Naive thymus-derived CD4-positive, alpha-beta T cell (primary cell): ENCODE data around the gene STYXL1. TPM values are rescaled to one million over a fixed set of nuclear protein-coding genes. Genes with fewer than 3 reads are reported as not detected.
A peak's percentile ranks its signal among the peaks of the same experiment; 100 is the strongest.

Source experiments
- ATAC-seq: fragments of 150-1000 bp; cut with Tn5 transposase; 2 replicates; pipeline ENCODE4 v1.10.0; 2021; ENCODE audit warnings: mild to moderate bottlenecking, moderate library complexity
- CTCF ChIA-PET: fragments of 350-600 bp; sonication (Branson Sonifier 250); formaldehyde crosslinking; loops from one replicate; lab custom pipeline; 2021; ENCODE audit warnings: antibody characterized with exemption; lab: Charles Lee
- POLR2A ChIA-PET: fragments of 350-600 bp; sonication (Branson Sonifier 250); formaldehyde crosslinking; loops from one replicate; lab custom pipeline; 2021; ENCODE audit warnings: antibody characterized with exemption, inconsistent platforms; lab: Charles Lee
- DNase-seq, 9 donors: peaks; one replicate each; pipeline versions ENCODE4 v3.0.0 to v3.0.0-alpha.2; 2020 to 2022; ENCODE audit warnings: mixed read lengths in 1 of 9
- H3K27ac ChIP-seq: one replicate; pipeline ENCODE4 v1.7.0; 2013; ENCODE audit warnings: mild to moderate bottlenecking, low read depth, low read length, moderate library complexity
- H3K27me3 ChIP-seq, 2 donors: one replicate each; pipeline ENCODE4 v1.7.0; 2013; ENCODE audit warnings: low read length in 2 of 2, mild to moderate bottlenecking in 2 of 2, moderate library complexity in 2 of 2; ENCODE audit not compliant: control insufficient read depth in 2 of 2, insufficient read depth in 2 of 2
- H3K36me3 ChIP-seq, 3 experiments: 1 replicate in 2 of 3; 2 replicates in 1 of 3; pipeline ENCODE4 v1.7.0; 2013; ENCODE audit warnings: low read length in 3 of 3, mild to moderate bottlenecking in 3 of 3, moderate library complexity in 1 of 3; ENCODE audit not compliant: insufficient read depth in 3 of 3, control insufficient read depth in 2 of 3
- H3K4me1 ChIP-seq, 2 donors: one replicate each; pipeline ENCODE4 v1.7.0; 2013; ENCODE audit warnings: low read length in 2 of 2, mild to moderate bottlenecking in 2 of 2, moderate library complexity in 1 of 2; ENCODE audit not compliant: control insufficient read depth in 2 of 2, insufficient read depth in 2 of 2
- H3K4me3 ChIP-seq: 2 replicates; pipeline ENCODE4 v1.7.0; 2013; ENCODE audit warnings: mild to moderate bottlenecking, low read length
- H3K9me3 ChIP-seq, 3 experiments: 1 replicate in 2 of 3; 2 replicates in 1 of 3; pipeline ENCODE4 v1.7.0; 2013; ENCODE audit warnings: low read length in 3 of 3; ENCODE audit not compliant: control insufficient read depth in 2 of 3
- H3K27ac Mint-ChIP-seq, 9 donors: one replicate each; pipeline ENCODE4 v1.8.0; 2020 to 2022; ENCODE audit warnings: mixed read lengths in 9 of 9, mild to moderate bottlenecking in 8 of 9, moderate library complexity in 5 of 9, inconsistent platforms in 2 of 9
- H3K27me3 Mint-ChIP-seq, 5 donors: one replicate each; pipeline ENCODE4 v1.8.0; 2021 to 2022; ENCODE audit warnings: mixed read lengths in 5 of 5, mild to moderate bottlenecking in 1 of 5
- H3K36me3 Mint-ChIP-seq, 5 donors: one replicate each; pipeline ENCODE4 v1.8.0; 2020 to 2022; ENCODE audit warnings: mixed read lengths in 5 of 5, mild to moderate bottlenecking in 3 of 5, inconsistent platforms in 1 of 5
- H3K4me1 Mint-ChIP-seq, 7 donors: one replicate each; pipeline ENCODE4 v1.8.0; 2020 to 2022; ENCODE audit warnings: mixed read lengths in 7 of 7, mild to moderate bottlenecking in 3 of 7, inconsistent platforms in 1 of 7
- H3K4me3 Mint-ChIP-seq, 10 donors: one replicate each; pipeline ENCODE4 v1.8.0; 2020 to 2022; ENCODE audit warnings: mild to moderate bottlenecking in 10 of 10, mixed read lengths in 10 of 10, moderate library complexity in 6 of 10, inconsistent platforms in 2 of 10
- H3K9me3 Mint-ChIP-seq, 11 donors: one replicate each; pipeline ENCODE4 v1.8.0; 2020 to 2022; ENCODE audit warnings: mixed read lengths in 11 of 11, mild to moderate bottlenecking in 4 of 11, inconsistent platforms in 1 of 11, moderate library complexity in 1 of 11
- intact Hi-C, 2 donors: fragments of 100-400 bp; cut with micrococcal nuclease; formaldehyde crosslinking; loops; one replicate each; pipeline ENCODE4 v1.15.1; 2023
- polyA plus RNA-seq, 2 donors: library from polyadenylated mRNA; unstranded; fragments of 300-500 nt; fragmentation: Illumina TruSeq; gene quantifications; one replicate each; pipeline ENCODE4 v1.2.3, GENCODE V29; 2021
- total RNA-seq, 6 experiments: library from RNA in 5 of 6; stranded (reverse) in 5 of 6; gene quantifications; 1 replicate in 5 of 6; 2 replicates in 1 of 6; pipeline ENCODE4 v1.2.3 and lab custom pipeline; 2021 to 2026

The STYXL1 gene
- total and polyA plus RNA-seq, 7 experiments from 2014 or later: 11.3 to 45.5 (median 21.7) TPM

DNA sequence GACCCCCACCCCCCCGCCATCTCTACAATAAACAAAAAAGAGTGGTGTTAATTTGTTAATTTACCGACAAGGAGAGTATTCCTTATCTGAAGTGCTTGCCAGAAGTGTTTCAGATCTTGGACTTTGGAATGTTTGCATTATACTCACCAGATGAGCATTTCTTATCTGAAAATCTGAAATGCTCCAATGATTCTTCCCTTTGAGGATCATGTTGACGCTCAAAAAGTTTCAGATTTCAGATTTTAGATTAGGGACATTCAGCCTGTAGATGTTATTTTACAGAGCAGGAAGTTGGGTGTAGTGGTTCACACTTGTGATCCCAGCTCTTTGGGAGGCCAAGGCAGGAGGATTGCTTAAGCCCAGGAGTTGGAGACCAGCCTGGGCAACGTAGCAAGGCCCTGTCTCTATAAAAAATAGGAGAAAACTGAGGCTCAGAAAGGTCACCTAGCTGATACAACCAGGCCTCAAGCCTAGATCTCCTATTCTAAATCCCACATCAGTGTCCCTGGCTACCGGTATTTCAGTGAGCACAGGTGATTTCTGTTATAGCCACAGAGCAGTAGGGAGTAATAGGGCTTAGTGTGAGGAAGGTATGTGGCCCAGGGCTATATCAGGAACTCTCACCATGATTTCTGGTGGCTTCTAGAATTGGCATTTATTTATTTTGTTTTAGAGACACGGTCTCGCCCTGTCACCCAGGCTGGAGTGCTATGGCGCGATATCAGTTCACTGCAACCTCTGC lies 88.8 kb downstream of the STYXL1 start:
- no peak overlapping the region for H3K4me3 ChIP-seq
- Mint-ChIP-seq H3K27ac (no peak overlapping the region), H3K9me3 (peaks cover 0 to 2% (median 0%) of the 10 kb centered on the region in 11 donors), H3K36me3 (peaks cover 2 to 44% (median 22%) of the 10 kb centered on the region in 5 donors), H3K4me3 (no peak overlapping the region), H3K27me3 (no peaks in the 10 kb centered on the region), H3K4me1 (peaks cover 0 to 13% (median 4%) of the 10 kb centered on the region in 7 donors)
- no peak for ATAC-seq
- intact Hi-C loops: no loop called here
- no peak for DNase-seq
- POLR2A ChIA-PET: no interaction called here
- CTCF ChIA-PET: no interaction called here
- H3K4me1 ChIP-seq: no peaks in the 10 kb centered on the region
- H3K27me3 ChIP-seq: no peaks in the 10 kb centered on the region
- peaks cover 0 to 60% (median 7%) of the 10 kb centered on the region in 3 experiments for H3K36me3 ChIP-seq
- no peak overlapping the region for H3K27ac ChIP-seq
- no peaks in the 10 kb centered on the region for H3K9me3 ChIP-seq

- Histone ChIP-seq H3K9me3 (no peaks in the 10 kb centered on the region), H3K36me3 (peaks cover 0 to 63% (median 7%) of the 10 kb centered on the region in 3 experiments), H3K4me3 (no peak overlapping the region), H3K27ac (no peak overlapping the region), H3K4me1 (no peaks in the 10 kb centered on the region), H3K27me3 (no peaks in the 10 kb centered on the region)
- no peaks in the 10 kb centered on the region for H3K27me3 Mint-ChIP-seq
- peaks cover 0 to 7% (median 4%) of the 10 kb centered on the region in 7 donors for H3K4me1 Mint-ChIP-seq
- DNase-seq (no peak), ATAC-seq (no peak)
- H3K9me3 Mint-ChIP-seq: no peaks in the 10 kb centered on the region
- ChIA-PET CTCF (no interaction called here), POLR2A (no interaction called here)
- intact Hi-C loops: no loop called here
- H3K27ac Mint-ChIP-seq: no peak overlapping the region
- H3K36me3 Mint-ChIP-seq: peaks cover 0 to 37% (median 16%) of the 10 kb centered on the region in 5 donors
- H3K4me3 Mint-ChIP-seq: no peak overlapping the region
Observed at GRCh38 chr7:75957021-75957736, 90.6 kb downstream of the STYXL1 start.

DNA sequence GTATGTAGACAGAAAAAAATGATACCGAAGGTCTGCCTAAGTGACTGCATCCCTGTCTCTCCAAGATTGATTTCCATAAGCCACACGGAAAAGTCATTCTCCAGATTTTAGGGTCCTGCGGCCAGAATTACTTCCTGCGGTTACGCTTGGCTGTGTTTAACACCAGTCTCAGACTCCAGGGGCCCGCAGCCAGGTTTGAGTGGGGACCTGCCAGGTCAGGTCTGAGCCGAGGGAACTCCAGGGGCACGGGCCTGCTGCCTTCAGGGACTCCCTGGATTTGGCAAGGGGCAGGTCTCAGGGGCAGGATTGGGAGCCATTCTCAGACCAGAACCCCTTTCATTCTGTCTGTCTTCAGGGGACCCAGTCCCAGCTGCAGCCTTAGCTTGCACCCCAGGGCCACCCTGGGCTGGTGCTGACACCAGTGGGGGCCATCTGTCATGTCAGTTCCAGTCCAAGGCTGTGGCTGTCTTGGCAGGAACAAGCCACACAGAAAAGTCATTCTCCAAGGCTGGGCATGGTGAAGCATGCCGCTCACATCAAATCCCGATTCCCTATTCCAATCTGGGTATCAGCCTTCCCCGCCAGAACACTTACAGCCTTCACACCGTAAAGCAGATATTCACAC lies 92.4 kb downstream of the STYXL1 start:
- POLR2A ChIA-PET: no interaction called here
- DNase-seq (no peak), ATAC-seq (no peak)
- H3K4me1 Mint-ChIP-seq: peaks cover 0 to 4% (median 4%) of the 10 kb centered on the region in 7 donors
- H3K27me3 Mint-ChIP-seq: no peaks in the 10 kb centered on the region
- no peaks in the 10 kb centered on the region for H3K4me1 ChIP-seq
- H3K4me3 ChIP-seq: no peak overlapping the region
- peaks cover 0 to 57% (median 7%) of the 10 kb centered on the region in 3 experiments for H3K36me3 ChIP-seq
- intact Hi-C loops: no loop called here
- CTCF ChIA-PET: interaction anchor here (0.6 kb wide), 1 partner anchor 19 kb away, joined by 4 read pairs; no protein-coding TSS in a partner anchor
- peak overlapping the region in 1 of 9 donors; percentile 37 for H3K27ac Mint-ChIP-seq
- H3K27me3 ChIP-seq: no peaks in the 10 kb centered on the region
- peaks cover 0 to 33% (median 16%) of the 10 kb centered on the region in 5 donors for H3K36me3 Mint-ChIP-seq
- H3K9me3 Mint-ChIP-seq: no peaks in the 10 kb centered on the region
- H3K27ac ChIP-seq: no peak overlapping the region
- H3K4me3 Mint-ChIP-seq: no peak overlapping the region
- no peaks in the 10 kb centered on the region for H3K9me3 ChIP-seq

- ChIA-PET CTCF (no interaction called here), POLR2A (no interaction called here)
- Mint-ChIP-seq H3K9me3 (no peaks in the 10 kb centered on the region), H3K4me3 (no peak overlapping the region), H3K27me3 (no peaks in the 10 kb centered on the region), H3K27ac (peak overlapping the region in 1 of 9 donors; percentile 38), H3K4me1 (peaks cover 0 to 15% (median 5%) of the 10 kb centered on the region in 7 donors), H3K36me3 (peaks cover 0 to 30% (median 12%) of the 10 kb centered on the region in 5 donors)
- Histone ChIP-seq H3K36me3 (peaks cover 0 to 53% (median 7%) of the 10 kb centered on the region in 3 experiments), H3K4me3 (no peak overlapping the region), H3K9me3 (no peaks in the 10 kb centered on the region), H3K4me1 (no peaks in the 10 kb centered on the region), H3K27ac (no peak overlapping the region), H3K27me3 (no peaks in the 10 kb centered on the region)
- intact Hi-C loops: no loop called here
- DNase-seq (no peak), ATAC-seq (peak; percentile 36)
Observed at GRCh38 chr7:75953931-75954330, 93.9 kb downstream of the STYXL1 start.

DNA sequence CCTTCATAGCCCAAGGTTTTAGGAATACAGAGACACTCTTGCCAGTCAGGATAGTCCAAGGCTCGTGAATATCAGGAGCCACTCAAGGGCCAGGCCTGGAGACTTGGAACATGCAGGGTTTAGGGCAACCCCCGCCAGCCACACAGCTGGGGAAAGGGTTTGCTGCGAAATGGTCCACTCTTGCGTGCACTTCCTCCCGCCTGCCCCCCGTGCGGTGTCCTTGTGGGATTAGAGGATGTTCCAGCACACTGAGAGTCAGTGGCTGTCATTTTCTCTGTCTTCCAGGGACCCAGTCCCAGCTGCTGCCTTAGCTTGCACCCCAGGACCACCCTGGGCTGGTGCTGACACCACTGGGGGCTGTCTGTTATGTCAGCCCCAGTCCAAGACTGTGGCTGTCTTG lies 94.4 kb downstream of the STYXL1 start:
- Mint-ChIP-seq H3K36me3 (peaks cover 0 to 30% (median 12%) of the 10 kb centered on the region in 5 donors), H3K4me3 (no peak overlapping the region), H3K27me3 (no peaks in the 10 kb centered on the region), H3K9me3 (no peaks in the 10 kb centered on the region), H3K4me1 (peaks cover 0 to 20% (median 10%) of the 10 kb centered on the region in 7 donors), H3K27ac (no peak overlapping the region)
- Histone ChIP-seq H3K27ac (no peak overlapping the region), H3K4me3 (no peak overlapping the region), H3K27me3 (no peaks in the 10 kb centered on the region), H3K36me3 (peaks cover 0 to 50% (median 7%) of the 10 kb centered on the region in 3 experiments), H3K4me1 (no peaks in the 10 kb centered on the region), H3K9me3 (no peaks in the 10 kb centered on the region)
- intact Hi-C loops: no loop called here
- DNase-seq (no peak), ATAC-seq (no peak)
- POLR2A ChIA-PET: no interaction called here
- CTCF ChIA-PET: no interaction called here

DNA sequence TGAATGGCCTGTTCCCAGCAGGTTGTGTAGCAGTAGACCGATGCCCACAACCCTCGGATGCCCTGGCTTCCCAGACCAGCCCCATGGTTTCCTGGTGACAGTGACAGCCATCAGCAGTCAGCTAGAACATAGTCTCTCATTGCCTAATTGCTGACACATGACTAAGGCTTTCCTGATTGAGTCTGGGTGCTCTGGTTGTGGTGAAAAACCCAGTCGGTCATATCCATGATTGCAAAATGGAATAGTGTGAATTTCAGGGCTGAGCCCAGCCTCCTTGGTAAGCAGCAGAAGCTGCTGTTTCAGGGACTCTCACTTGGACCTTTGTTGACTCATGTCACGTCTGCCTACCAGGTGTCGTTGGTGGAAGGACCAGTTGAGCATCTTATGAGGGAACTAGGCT lies 96.3 kb downstream of the STYXL1 start:
- DNase-seq (no peak), ATAC-seq (peak; percentile 87)
- peaks cover 0 to 26% (median 12%) of the 10 kb centered on the region in 7 donors for H3K4me1 Mint-ChIP-seq
- H3K36me3 Mint-ChIP-seq: peaks cover 0 to 24% (median 6%) of the 10 kb centered on the region in 5 donors
- ChIA-PET POLR2A (no interaction called here), CTCF (no interaction called here)
- H3K36me3 ChIP-seq: peaks cover 0 to 31% (median 6%) of the 10 kb centered on the region in 3 experiments
- no peak overlapping the region for H3K4me3 ChIP-seq
- H3K9me3 Mint-ChIP-seq: no peaks in the 10 kb centered on the region
- H3K9me3 ChIP-seq: no peaks in the 10 kb centered on the region
- no peaks in the 10 kb centered on the region for H3K27me3 Mint-ChIP-seq
- H3K27me3 ChIP-seq: no peaks in the 10 kb centered on the region
- intact Hi-C loops: no loop called here
- no peak overlapping the region for H3K27ac Mint-ChIP-seq
- H3K4me3 Mint-ChIP-seq: no peak overlapping the region
- no peaks in the 10 kb centered on the region for H3K4me1 ChIP-seq
- no peak overlapping the region for H3K27ac ChIP-seq
